ENCODE measurements around the gene CRYBB2.
"Not testable (repeated sequence)": the region's sequence is repeated elsewhere in the genome, so short reads cannot be mapped to it uniquely, and the experiment has no call there.

DNA sequence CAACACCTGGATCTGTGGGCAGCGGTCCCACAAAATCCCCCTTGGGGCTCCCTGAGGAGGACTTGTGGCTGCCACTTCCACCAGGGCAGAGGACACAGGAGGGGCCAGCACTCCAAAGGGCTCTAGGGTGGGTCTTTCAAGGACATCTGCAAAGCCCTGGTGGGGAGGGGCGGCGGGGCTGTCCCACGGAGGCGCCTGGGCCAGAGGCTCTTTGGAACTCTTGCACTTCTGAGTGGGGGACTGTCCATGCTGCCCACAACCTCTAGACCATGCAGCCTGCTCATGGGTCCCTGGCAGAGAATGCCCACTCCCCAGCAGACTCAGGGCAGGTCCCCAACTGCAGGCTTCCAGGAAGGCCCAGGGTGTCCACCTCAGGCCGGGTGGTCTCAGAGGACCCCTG is 41.1 kb upstream of the CRYBB2 start:
- TF ChIP-seq POLR2A (IDR thresholded peaks at IDR 0.05; ENCODE audit: low read length); GATA1 (IDR thresholded peaks at IDR 0.05; ENCODE audit: low read depth, low read length): not testable (repeated sequence)
